HG02642 (cell line): ENCODE data around the gene SLC2A11.
A peak's percentile ranks its signal among the peaks of the same experiment; 100 is the strongest.
"Not testable (repeated sequence)": the region's sequence is repeated elsewhere in the genome, so short reads cannot be mapped to it uniquely, and the experiment has no call there.

ENCODE experiments used
- ATAC-seq: cut with Tn5 transposase; IDR thresholded peaks from one replicate; pipeline ENCODE4 v1.9.1; 2021; ENCODE audit warnings: mild to moderate bottlenecking; ENCODE audit not compliant: unreplicated experiment, poor library complexity

SLC2A11 gene

GRCh38 chr22:23884140-23884539 lies 26.5 kb downstream of the SLC2A11 start:
- ATAC-seq: no peak

GRCh38 chr22:23888615-23889401 lies 31.1 kb downstream of the SLC2A11 start:
- ATAC-seq: no peak

- no peak for ATAC-seq
Measured at GRCh38 chr22:23889620-23890019, 31.9 kb downstream of the SLC2A11 start.

GRCh38 chr22:23891726-23892125 lies 34.1 kb downstream of the SLC2A11 start:
- no peak for ATAC-seq

GRCh38 chr22:23892130-23892529 lies 34.5 kb downstream of the SLC2A11 start:
- ATAC-seq: no peak

GRCh38 chr22:23892706-23893105 lies 35.0 kb downstream of the SLC2A11 start:
- ATAC-seq: no peak

- no peak for ATAC-seq
Measured at GRCh38 chr22:23893121-23893944, 35.7 kb downstream of the SLC2A11 start.

GRCh38 chr22:23893945-23894709 lies 36.5 kb downstream of the SLC2A11 start, which contains the start of gene MIF:
TSS of gene MIF (plus strand) at chr22:23894383. CDS start at chr22:23894475, 92 bp downstream.
- peak; percentile 83 for ATAC-seq

GRCh38 chr22:23894710-23895598 lies 37.3 kb downstream of the SLC2A11 start:
- peak; percentile 24 for ATAC-seq

- no peak for ATAC-seq
Measured at GRCh38 chr22:23895599-23896144, 38.0 kb downstream of the SLC2A11 start.

GRCh38 chr22:23896166-23896522 lies 38.5 kb downstream of the SLC2A11 start:
- ATAC-seq: no peak

- no peak for ATAC-seq
Measured at GRCh38 chr22:23896523-23897186, 39.0 kb downstream of the SLC2A11 start.

GRCh38 chr22:23897320-23897719 lies 39.6 kb downstream of the SLC2A11 start:
- no peak for ATAC-seq

- no peak for ATAC-seq
Measured at GRCh38 chr22:23898006-23898974, 40.6 kb downstream of the SLC2A11 start.

- no peak for ATAC-seq
Measured at GRCh38 chr22:23899042-23899745, 41.5 kb downstream of the SLC2A11 start.

- not testable (repeated sequence) for ATAC-seq
Measured at GRCh38 chr22:23900227-23900626, 42.6 kb downstream of the SLC2A11 start.

- ATAC-seq: no peak
Measured at GRCh38 chr22:23901600-23901999, 43.9 kb downstream of the SLC2A11 start.
